Activated T-helper 17 cell treated with anti-CD3 and anti-CD28 coated beads, Interleukin-2, amount 50 U/mL, for 72 hours (primary cell): ENCODE data around the gene HOXB7. TPM values are rescaled to one million over a fixed set of nuclear protein-coding genes. Genes with fewer than 3 reads are reported as not detected.
A peak's percentile ranks its signal among the peaks of the same experiment; 100 is the strongest.

Experiments
- ATAC-seq: fragments of 150-1000 bp; cut with Tn5 transposase; replicated peaks from 2 replicates; pipeline ENCODE4 v1.10.0; 2021; ENCODE audit warnings: mild to moderate bottlenecking, moderate library complexity
- H3K27ac Mint-ChIP-seq: one replicate; pipeline ENCODE4 v1.8.0; 2022; ENCODE audit warnings: mixed read lengths
- H3K27me3 Mint-ChIP-seq: one replicate; pipeline ENCODE4 v1.8.0; 2022; ENCODE audit warnings: mixed read lengths
- H3K36me3 Mint-ChIP-seq: one replicate; pipeline ENCODE4 v1.8.0; 2022; ENCODE audit warnings: low read depth, mild to moderate bottlenecking, mixed read lengths
- H3K4me1 Mint-ChIP-seq: one replicate; pipeline ENCODE4 v1.8.0; 2022; ENCODE audit warnings: mixed read lengths
- H3K4me3 Mint-ChIP-seq: one replicate; pipeline ENCODE4 v1.8.0; 2022; ENCODE audit warnings: mild to moderate bottlenecking, mixed read lengths
- H3K9me3 Mint-ChIP-seq: one replicate; pipeline ENCODE4 v1.8.0; 2022; ENCODE audit warnings: mixed read lengths
- total RNA-seq, 2 donors: library from RNA; stranded (reverse); gene quantifications; one replicate each; pipeline ENCODE4 v1.2.3, GENCODE V29; 2022

Gene HOXB7
- total RNA-seq, result under 1 TPM in 1 of 2 donors, not detected in 1; 0.95 TPM

- H3K27ac Mint-ChIP-seq, result peak within 1 kb of the TSS; percentile 80
- peaks cover 27% of the 10 kb centered on the region for H3K4me1 Mint-ChIP-seq
- peaks cover 16% of the 10 kb centered on the region for H3K36me3 Mint-ChIP-seq
- no peaks in the 10 kb centered on the region for H3K9me3 Mint-ChIP-seq
- peak; percentile 65 for ATAC-seq
- peaks cover 59% of the 10 kb centered on the region for H3K27me3 Mint-ChIP-seq
- H3K4me3 Mint-ChIP-seq, result peak within 1 kb of the TSS; percentile 96
These were observed at the start of gene HOXB7 for GRCh38 chr17:48610282-48611211. Gene HOXB7 (minus strand): TSS chr17:48611017. CDS start chr17:48610918, 99 bp downstream.

GRCh38 chr17:48655913-48656312, 45.1 kb upstream of the HOXB7 start:
- Mint-ChIP-seq H3K4me1 (no peaks in the 10 kb centered on the region), H3K9me3 (no peaks in the 10 kb centered on the region), H3K4me3 (no peak overlapping the region), H3K27ac (no peak overlapping the region), H3K36me3 (no peaks in the 10 kb centered on the region), H3K27me3 (peaks cover 13% of the 10 kb centered on the region)
- no peak for ATAC-seq

- Mint-ChIP-seq H3K27me3 (peaks cover 46% of the 10 kb centered on the region), H3K4me1 (peaks cover 6% of the 10 kb centered on the region), H3K4me3 (no peak overlapping the region), H3K27ac (no peak overlapping the region), H3K36me3 (no peaks in the 10 kb centered on the region), H3K9me3 (no peaks in the 10 kb centered on the region)
- ATAC-seq, result no peak
These were observed 38.9 kb upstream of the HOXB7 start for GRCh38 chr17:48649741-48650140.

GRCh38 chr17:48647963-48648245, 37.1 kb upstream of the HOXB7 start:
- no peak overlapping the region for H3K27ac Mint-ChIP-seq
- no peaks in the 10 kb centered on the region for H3K36me3 Mint-ChIP-seq
- H3K4me1 Mint-ChIP-seq, result peaks cover 6% of the 10 kb centered on the region
- no peak for ATAC-seq
- peaks cover 59% of the 10 kb centered on the region for H3K27me3 Mint-ChIP-seq
- peak overlapping the region; percentile 72 for H3K4me3 Mint-ChIP-seq
- no peaks in the 10 kb centered on the region for H3K9me3 Mint-ChIP-seq

GRCh38 chr17:48647103-48647962, 36.5 kb upstream of the HOXB7 start:
- no peaks in the 10 kb centered on the region for H3K36me3 Mint-ChIP-seq
- H3K27ac Mint-ChIP-seq, result no peak overlapping the region
- peak; percentile 9 for ATAC-seq
- H3K9me3 Mint-ChIP-seq, result no peaks in the 10 kb centered on the region
- peak overlapping the region; percentile 72 for H3K4me3 Mint-ChIP-seq
- H3K27me3 Mint-ChIP-seq, result peaks cover 62% of the 10 kb centered on the region
- H3K4me1 Mint-ChIP-seq, result peaks cover 6% of the 10 kb centered on the region

- peaks cover 65% of the 10 kb centered on the region for H3K27me3 Mint-ChIP-seq
- peak overlapping the region; percentile 72 for H3K4me3 Mint-ChIP-seq
- H3K36me3 Mint-ChIP-seq, result no peaks in the 10 kb centered on the region
- peak; percentile 62 for ATAC-seq
- peaks cover 11% of the 10 kb centered on the region for H3K4me1 Mint-ChIP-seq
- H3K9me3 Mint-ChIP-seq, result no peaks in the 10 kb centered on the region
- no peak overlapping the region for H3K27ac Mint-ChIP-seq
These were observed 35.6 kb upstream of the HOXB7 start for GRCh38 chr17:48646183-48647102.

- Mint-ChIP-seq H3K4me3 (peak overlapping the region; percentile 72), H3K27ac (no peak overlapping the region), H3K36me3 (no peaks in the 10 kb centered on the region), H3K27me3 (peaks cover 72% of the 10 kb centered on the region), H3K9me3 (no peaks in the 10 kb centered on the region), H3K4me1 (peaks cover 13% of the 10 kb centered on the region)
- ATAC-seq, result no peak
These were observed 34.9 kb upstream of the HOXB7 start for GRCh38 chr17:48645639-48646182.

GRCh38 chr17:48644910-48645557, 34.2 kb upstream of the HOXB7 start:
- no peaks in the 10 kb centered on the region for H3K36me3 Mint-ChIP-seq
- peaks cover 72% of the 10 kb centered on the region for H3K27me3 Mint-ChIP-seq
- H3K9me3 Mint-ChIP-seq, result no peaks in the 10 kb centered on the region
- no peak overlapping the region for H3K4me3 Mint-ChIP-seq
- ATAC-seq, result no peak
- H3K27ac Mint-ChIP-seq, result no peak overlapping the region
- H3K4me1 Mint-ChIP-seq, result peaks cover 13% of the 10 kb centered on the region

- H3K9me3 Mint-ChIP-seq, result no peaks in the 10 kb centered on the region
- H3K27me3 Mint-ChIP-seq, result peaks cover 73% of the 10 kb centered on the region
- H3K4me3 Mint-ChIP-seq, result no peak overlapping the region
- H3K36me3 Mint-ChIP-seq, result no peaks in the 10 kb centered on the region
- no peak for ATAC-seq
- peaks cover 13% of the 10 kb centered on the region for H3K4me1 Mint-ChIP-seq
- H3K27ac Mint-ChIP-seq, result no peak overlapping the region
These were observed 33.3 kb upstream of the HOXB7 start for GRCh38 chr17:48644159-48644558.

- Mint-ChIP-seq H3K4me1 (peaks cover 13% of the 10 kb centered on the region), H3K4me3 (no peak overlapping the region), H3K9me3 (no peaks in the 10 kb centered on the region), H3K36me3 (no peaks in the 10 kb centered on the region), H3K27ac (no peak overlapping the region), H3K27me3 (peaks cover 77% of the 10 kb centered on the region)
- no peak for ATAC-seq
These were observed 32.8 kb upstream of the HOXB7 start for GRCh38 chr17:48643697-48644012.

GRCh38 chr17:48642843-48643696, 32.3 kb upstream of the HOXB7 start:
- no peak for ATAC-seq
- Mint-ChIP-seq H3K4me3 (no peak overlapping the region), H3K27me3 (peaks cover 78% of the 10 kb centered on the region), H3K9me3 (no peaks in the 10 kb centered on the region), H3K4me1 (peaks cover 13% of the 10 kb centered on the region), H3K36me3 (no peaks in the 10 kb centered on the region), H3K27ac (no peak overlapping the region)

- peak overlapping the region; percentile 17 for H3K4me3 Mint-ChIP-seq
These were observed 31.4 kb upstream of the HOXB7 start for GRCh38 chr17:48642059-48642842.

More at GRCh38 chr17:48642059-48642842, 31.4 kb upstream of the HOXB7 start:
- peaks cover 80% of the 10 kb centered on the region for H3K27me3 Mint-ChIP-seq
- H3K4me1 Mint-ChIP-seq, result peaks cover 13% of the 10 kb centered on the region
- no peaks in the 10 kb centered on the region for H3K9me3 Mint-ChIP-seq
- no peak overlapping the region for H3K27ac Mint-ChIP-seq
- no peak for ATAC-seq
- no peaks in the 10 kb centered on the region for H3K36me3 Mint-ChIP-seq
